Measurements from ENCODE around the gene NELL1.

DNA sequence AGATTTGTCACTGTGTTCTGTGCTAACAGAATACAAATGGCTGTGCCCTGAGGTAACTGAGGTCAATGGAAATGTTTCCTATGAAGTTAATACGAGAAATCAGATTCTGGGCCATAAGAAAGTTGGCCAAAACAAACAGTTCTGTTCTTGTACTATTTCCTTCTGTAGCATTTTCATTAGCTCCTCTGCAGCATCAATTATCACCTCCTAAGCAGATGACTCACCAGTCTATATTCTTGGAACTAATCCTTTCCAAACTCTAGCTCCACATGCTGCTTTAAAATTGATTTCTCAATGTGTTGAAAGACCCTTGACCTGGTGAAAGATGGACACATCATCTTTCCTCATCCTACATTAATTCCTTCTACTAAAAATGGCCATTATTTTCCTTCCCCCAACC lies 736.0 kb downstream of the NELL1 start:
- TF ChIP-seq, protein P1, sequence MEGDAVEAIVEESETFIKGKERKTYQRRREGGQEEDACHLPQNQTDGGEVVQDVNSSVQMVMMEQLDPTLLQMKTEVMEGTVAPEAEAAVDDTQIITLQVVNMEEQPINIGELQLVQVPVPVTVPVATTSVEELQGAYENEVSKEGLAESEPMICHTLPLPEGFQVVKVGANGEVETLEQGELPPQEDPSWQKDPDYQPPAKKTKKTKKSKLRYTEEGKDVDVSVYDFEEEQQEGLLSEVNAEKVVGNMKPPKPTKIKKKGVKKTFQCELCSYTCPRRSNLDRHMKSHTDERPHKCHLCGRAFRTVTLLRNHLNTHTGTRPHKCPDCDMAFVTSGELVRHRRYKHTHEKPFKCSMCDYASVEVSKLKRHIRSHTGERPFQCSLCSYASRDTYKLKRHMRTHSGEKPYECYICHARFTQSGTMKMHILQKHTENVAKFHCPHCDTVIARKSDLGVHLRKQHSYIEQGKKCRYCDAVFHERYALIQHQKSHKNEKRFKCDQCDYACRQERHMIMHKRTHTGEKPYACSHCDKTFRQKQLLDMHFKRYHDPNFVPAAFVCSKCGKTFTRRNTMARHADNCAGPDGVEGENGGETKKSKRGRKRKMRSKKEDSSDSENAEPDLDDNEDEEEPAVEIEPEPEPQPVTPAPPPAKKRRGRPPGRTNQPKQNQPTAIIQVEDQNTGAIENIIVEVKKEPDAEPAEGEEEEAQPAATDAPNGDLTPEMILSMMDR (IDR thresholded peaks at IDR 0.05; ENCODE audit: poor library complexity) = no peak
- TF ChIP-seq EZH2 (IDR thresholded peaks at IDR 0.05; ENCODE audit: borderline replicate concordance) (no peak), EZH2phosphoT487 (IDR thresholded peaks at IDR 0.05; ENCODE audit: low read depth, severe bottlenecking, unreplicated experiment) (no peak)

Measured in hepatocyte (in vitro differentiated cells).